Raji (cell line): ENCODE results near the gene ZCCHC13.

ENCODE experiments used
- POLR2A ChIP-seq: IDR thresholded peaks from 2 replicates; pipeline ENCODE4 v1.6.1; 2011; ENCODE audit warnings: low read depth, low read length, control low read depth; ENCODE audit not compliant: insufficient read depth

The ZCCHC13 gene

DNA sequence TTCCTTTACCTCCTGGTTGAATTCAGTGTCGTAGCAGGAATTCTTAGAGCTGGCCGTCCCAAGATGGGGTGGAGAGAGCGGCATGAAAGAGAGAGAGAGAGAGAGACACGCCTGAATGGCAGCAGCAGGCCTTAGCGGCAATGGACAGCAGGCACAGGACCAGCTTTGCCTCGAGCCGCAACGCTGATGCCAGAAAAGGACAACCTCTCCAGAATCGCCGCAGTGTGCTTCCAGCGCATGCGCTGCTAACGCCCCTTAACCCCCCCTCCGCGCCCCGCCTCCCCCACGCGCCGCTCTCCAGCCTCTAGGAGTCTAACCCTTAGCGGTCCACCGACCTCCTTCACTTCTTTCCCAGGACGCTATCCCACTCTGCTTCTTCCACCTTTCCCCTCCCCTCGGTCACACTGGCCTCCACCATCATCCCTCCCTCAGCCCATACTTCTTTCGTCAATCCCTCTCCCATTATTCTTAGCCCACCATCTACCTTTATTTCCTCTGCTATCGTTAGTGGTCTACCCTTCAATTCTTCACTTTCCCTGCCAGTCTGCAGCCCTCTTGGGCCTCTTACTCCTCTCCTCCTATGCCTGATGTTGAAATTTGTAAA is 10.5 kb upstream of the ZCCHC13 start:
- no peak for TF ChIP-seq POLR2A

DNA sequence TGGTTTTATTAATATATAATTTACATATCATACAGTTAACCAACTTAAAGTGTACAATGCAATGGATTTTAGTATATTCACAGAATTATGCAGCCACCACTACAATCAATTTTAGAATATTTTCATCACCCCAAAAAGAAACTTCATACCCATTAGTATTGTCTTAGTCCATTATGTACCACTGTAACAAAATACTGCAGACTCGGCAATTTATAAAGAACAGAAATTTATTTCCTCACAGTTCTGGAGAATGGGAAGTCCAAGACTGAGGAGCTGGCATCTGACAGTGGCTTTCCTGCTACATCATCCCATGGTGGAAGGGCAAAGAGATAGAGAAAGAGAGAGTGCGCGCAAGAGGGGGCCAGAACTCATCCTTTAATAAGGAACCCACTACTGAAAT is 8.9 kb upstream of the ZCCHC13 start:
- TF ChIP-seq POLR2A, result no peak

DNA sequence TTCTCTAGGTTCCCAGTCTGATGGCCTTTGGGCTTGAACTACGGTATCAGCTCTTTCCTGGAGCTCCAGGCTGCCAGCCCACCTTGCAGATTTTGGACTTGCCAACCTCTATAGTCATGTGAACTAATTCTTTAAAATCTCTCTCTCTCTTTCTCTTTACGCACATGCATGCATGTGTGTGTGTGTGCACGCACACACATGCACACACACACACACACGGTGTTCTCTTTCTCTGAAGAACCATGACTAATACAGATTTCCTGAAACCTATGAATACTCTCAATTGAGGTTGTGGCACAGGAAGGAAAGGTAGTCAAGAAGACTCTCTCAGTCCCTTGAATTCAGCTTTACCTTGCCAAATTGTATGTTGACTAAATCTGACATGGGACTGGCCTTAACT is 6.2 kb upstream of the ZCCHC13 start:
- no peak for TF ChIP-seq POLR2A

DNA sequence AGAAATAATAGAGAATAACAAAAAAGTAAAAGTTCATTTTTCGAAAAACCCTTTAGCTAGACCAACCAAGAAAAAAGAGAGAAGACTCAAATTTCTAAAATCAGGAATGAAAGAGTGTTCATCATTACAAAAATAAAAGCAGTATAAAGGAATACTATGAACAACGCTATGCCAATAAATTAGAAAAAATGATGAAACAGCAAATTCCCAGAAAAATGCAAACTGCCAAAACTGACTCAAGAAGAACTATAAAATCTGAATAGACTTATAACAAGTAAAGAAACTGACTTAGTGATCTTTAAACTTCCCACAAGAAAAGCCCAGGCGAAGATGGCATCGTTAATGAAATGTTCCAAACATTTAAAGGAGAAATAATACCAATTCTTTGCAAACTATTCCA is 3.1 kb upstream of the ZCCHC13 start:
- TF ChIP-seq POLR2A, result no peak

DNA sequence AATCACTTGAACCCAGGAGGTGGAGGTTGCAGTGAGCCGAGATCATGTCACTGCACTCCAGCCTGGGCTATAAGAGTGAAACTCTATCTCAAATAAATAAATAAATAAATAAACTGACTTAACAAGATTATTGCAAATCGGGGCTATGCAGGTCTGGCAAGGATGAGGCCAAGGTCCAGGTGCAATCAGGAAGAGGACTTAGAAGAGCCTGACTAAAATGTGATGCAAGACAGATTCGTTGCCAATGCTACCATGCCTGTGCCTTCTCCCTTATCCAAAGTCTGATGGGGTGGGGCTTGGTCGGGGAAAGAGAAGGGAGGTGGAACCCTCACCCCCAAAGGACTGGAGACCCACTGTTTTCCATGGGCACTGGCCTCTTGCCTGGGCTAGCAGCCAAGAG is 14.7 kb downstream of the ZCCHC13 start:
- no peak for TF ChIP-seq POLR2A

DNA sequence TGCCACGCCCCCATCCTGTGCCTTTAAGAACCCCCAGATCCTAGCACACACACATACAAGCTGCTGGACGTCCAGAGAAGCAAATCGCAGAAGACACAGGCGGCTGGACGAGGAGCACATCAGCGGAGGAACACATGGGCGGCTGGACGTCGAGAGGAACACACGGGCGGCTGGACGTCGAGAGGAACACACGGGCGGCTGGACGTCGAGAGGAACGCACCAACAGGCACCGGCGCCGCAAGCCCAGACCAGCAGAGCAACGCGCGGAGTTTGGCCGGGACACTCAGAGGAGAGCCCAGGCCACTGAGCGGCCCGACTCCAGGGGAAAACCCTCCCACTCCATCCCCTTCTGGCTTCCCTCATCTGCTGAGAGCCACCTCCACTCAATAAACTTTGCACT is 17.2 kb downstream of the ZCCHC13 start:
- no peak for TF ChIP-seq POLR2A

DNA sequence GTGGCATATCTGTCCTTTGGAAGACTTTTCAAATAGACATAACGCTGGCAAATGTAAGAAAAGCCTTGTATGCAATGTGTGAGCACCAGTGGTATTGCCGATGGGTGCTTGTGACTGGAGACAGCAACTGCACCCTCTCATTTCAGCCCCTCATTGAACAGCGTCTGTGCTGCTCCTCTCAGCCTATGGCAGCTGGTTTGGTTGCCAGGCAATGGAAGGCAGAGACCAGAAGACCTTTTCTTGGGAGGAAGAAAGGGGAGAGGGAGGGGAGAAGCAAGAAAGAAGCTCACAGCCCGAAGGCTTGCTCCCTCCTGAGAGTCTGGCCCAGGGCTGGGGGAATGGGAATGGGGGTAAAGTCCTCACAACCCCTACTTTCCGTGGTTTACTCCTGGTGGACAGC is 20.2 kb downstream of the ZCCHC13 start:
- no peak for TF ChIP-seq POLR2A

DNA sequence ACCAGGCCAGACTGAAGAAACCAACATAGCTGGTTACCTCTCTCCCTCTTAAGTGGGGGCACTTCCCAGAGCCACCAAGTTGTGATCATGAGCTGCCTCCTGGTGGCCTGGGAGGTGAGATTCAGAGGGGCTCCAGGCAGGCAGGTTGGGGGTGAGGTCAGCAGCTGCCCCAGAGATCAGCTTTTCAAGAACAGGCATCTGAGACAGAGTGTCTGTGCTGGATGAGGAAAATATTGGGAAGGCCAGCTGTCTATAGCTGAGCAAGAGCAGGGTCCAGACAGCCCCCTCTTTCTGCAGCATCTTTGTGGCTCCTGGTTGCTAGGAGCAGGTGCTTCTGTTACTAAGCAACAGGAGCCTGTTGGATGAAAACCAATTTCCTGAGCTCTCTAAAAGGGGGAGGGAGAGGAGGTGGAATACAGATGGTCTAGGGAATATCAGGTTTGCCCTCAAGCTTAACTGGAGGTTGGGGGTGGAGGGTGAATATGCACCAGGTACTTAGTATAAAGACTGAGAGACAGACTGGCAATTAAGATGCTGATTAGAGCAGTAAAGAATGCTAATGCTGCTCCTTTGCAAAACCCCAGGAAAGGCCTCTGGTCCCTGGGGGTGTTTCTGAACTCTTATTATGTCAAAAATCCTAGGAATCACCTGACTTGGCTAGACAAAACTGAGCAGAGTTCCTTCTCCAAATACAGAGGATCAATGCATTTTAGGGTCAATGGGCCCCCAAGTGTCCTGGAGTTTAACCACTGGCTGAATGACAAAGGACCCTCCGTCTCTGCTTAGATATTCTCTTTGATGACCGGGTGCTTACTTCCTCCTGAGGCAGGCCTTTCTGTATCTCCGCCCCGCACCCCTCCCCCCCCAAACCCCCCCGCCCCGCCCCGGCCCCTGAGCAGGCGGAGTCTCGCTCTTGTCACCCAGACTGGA is 21.4 kb downstream of the ZCCHC13 start:
- TF ChIP-seq POLR2A, result no peak

DNA sequence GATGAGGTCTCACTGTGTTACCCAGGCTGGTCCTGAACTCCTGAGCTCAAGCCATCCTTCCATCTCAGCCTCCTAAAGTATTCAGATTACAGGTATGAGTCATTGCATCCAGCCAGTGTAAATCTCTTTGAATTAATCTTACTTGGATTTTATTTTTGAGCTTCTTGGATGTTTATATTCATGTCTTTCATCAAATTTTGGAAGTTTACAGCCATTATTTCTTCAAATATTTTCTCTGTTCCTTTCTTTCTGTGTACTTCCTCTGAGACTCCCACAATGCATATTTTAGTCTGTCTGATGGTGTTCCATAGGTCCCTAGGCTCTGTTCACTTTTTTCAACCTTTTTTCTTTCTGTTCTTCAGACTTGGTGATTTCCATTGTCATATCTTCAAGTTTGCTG is 34.9 kb downstream of the ZCCHC13 start:
- no peak for TF ChIP-seq POLR2A

DNA sequence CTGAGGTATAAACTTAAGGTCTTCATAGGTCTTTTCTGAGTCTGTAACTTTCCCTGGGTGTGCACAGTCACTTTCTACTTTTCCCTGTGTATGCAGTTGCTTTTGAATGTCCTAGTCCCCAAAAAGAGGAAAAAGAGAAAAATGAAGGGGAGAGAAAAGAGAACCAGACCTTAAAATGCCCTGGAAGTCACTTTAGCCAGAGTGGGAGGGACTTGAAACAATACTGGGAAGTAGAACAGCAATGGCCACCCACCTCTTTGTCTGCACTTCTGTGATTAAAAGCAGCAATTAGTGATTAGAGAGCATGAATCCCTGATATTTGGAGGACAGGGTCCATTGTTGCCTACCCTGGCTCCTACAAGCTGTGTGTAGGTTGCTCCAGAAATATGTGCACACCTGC is 36.1 kb downstream of the ZCCHC13 start:
- TF ChIP-seq POLR2A, result no peak

DNA sequence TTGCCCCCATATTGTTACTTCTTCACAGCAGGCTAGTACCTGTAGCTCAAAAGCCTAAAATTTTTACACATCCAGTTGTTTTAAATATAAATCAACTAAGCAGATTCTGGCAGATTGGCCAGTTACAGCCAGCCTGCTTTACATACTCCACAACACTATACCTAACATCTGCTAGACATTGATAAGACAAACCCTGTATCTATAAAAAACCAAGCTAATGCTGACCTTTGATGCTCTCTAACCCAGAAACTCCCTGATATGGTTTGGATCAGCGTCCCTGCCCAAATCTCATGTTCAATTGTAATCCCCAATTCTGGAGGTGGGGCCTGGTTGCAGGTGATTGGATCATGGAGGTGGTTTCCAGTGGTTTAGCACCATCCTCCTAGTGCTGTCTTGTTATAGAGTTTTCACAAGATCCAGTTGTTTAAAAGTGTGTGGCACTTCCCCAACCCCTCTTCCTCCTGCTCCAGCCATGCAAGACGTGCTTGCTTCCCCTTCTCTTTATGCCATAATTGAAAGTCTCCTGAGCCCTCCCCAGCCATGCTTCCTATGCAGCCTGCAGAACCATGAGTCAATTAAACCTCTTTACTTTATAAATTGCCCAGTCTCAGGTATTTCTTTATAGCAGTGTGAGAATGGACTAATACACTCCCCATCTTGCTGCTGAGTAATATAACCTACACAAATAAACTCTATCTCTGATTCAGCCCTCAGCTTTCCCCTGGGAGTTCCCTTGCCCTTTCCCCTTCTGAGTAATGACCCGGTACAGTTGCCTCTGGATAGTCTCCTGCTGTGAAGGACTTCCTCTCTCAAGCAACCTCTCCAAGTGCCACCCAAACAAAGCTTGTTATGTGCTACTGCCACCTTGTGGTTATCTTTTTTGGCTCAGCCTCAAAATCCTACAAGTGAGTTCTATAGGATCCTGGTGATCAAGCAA is 39.6 kb downstream of the ZCCHC13 start:
- TF ChIP-seq POLR2A, result no peak

DNA sequence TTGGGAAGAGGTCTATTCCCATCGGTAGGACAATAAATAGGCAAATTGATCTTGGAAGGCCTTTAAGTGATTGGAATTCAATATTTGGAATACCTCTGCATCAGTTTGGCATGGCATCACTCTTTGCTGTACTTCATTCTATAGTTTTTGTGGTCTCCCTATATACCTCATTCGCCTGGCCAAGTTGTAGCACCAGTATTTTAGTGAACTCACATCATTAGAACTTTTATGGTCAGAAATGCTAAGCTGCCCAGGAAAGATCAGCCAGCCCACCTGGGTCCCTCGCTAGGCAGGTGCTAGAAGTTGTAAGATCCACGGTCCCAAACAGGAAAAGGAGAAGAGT is 40.3 kb downstream of the ZCCHC13 start:
- no peak for TF ChIP-seq POLR2A

DNA sequence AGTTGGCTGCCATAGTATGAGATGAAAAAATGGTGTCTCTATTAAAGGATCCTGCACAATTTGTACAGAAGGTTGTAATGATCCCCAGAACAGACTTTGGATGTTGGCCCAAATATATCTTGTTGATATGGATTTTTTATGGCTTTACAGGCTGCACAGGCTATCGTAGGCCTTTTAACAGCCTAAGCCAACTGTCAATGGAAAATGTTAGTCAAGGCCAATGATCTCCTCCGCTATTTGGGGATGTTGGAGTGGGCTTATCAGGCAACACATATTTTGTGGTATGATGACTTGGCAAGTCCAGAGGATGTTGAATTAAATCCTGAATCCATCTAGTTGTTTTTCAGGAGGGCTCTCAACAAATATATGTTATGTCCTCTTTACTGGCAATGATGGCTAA is 42.1 kb downstream of the ZCCHC13 start:
- no peak for TF ChIP-seq POLR2A

DNA sequence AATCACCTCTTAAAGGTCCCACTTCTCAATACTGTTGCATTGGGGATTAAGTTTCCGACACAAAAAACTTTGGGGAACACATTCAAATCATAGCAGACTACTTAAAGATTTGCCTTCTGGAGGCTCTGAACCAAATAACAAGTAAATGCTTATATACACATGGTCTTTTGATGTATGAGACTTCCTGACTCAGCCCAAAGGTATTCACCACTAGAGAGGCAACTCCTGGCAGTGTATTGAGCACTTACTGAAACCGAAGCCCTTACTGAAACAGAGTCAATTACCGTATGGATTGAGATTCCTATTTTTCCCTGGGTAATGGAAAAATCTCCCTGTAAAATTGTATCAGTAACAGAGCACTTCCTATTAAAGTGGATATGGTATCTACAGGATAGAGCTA is 45.4 kb downstream of the ZCCHC13 start:
- TF ChIP-seq POLR2A, result no peak

DNA sequence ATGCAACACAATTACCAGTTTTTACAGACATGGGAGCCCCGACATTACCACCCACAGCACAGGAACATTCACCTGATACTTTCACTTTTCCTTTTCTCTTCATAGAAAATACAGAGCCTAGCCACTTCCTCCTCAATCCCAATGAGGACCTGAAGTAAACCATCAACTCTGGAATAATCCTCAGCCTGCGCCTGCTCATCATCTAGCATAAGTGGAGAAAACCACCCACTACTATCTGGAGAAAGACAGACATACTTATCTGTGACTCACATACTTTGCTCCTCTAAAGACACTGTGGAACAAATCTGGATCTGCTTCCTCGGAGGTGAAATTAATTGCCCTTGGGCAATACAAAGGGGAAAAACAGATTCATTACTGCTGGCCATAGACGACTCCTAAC is 47.8 kb downstream of the ZCCHC13 start:
- no peak for TF ChIP-seq POLR2A

DNA sequence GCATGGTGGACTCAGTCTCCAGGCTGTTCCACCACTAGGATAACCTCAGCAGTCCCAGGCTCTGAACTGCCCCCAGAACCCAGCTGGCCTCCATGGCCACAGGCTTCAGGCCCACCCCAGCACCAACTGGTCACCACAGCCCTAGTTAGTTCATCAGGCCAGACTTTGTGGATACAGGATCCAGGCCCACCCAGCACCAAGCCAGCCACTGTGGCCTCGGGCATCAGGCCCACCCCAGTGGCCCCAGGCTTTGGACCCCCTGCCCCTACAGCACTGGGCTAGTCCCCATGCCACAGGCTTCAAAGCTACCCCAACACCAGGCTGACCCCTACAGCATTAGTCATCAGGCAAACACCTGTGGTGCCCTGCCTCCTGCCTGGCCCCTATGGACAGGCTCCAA is 50.0 kb downstream of the ZCCHC13 start:
- no peak for TF ChIP-seq POLR2A
